Adrenal gland (tissue), 12 donors: ENCODE data around the gene SLC4A3. TPM values are rescaled to one million over a fixed set of nuclear protein-coding genes. Genes with fewer than 3 reads are reported as not detected.
"Not testable (repeated sequence)": the region's sequence is repeated elsewhere in the genome, so short reads cannot be mapped to it uniquely, and the experiment has no call there.

ENCODE experiments used
- DNase-seq, 7 donors: peaks; one replicate each; pipeline ENCODE4 v3.0.0-alpha.2; 2019 to 2020
- H3K27ac ChIP-seq, 5 donors: fragments of 200-600 bp; sonication (generic) in 4 of 5; 1 replicate in 3 of 5; 2 replicates in 2 of 5; pipeline versions ENCODE4 v1.5.1 to v1.8.0; 2016 to 2020; ENCODE audit warnings: mild to moderate bottlenecking in 1 of 5
- H3K27me3 ChIP-seq: fragments of 200-600 bp; 2 replicates; pipeline ENCODE4 v1.8.0; 2021
- H3K36me3 ChIP-seq, 2 donors: fragments of 200-600 bp; replicated peaks in 1 of 2; 1 replicate in 1 of 2; 2 replicates in 1 of 2; pipeline versions ENCODE4 v1.5.1 to v1.8.0; 2018 to 2022
- H3K4me1 ChIP-seq, 2 donors: fragments of 200-600 bp; replicated peaks in 1 of 2; 1 replicate in 1 of 2; 2 replicates in 1 of 2; pipeline versions ENCODE4 v1.5.1 to v1.8.0; 2018 to 2021
- H3K4me3 ChIP-seq, 4 donors: fragments of 200-600 bp; sonication (generic) in 3 of 4; one replicate each; pipeline ENCODE4 v1.5.1; 2016 to 2018
- H3K9me3 ChIP-seq, 3 donors: fragments of 200-600 bp; sonication (generic) in 1 of 3; replicated peaks in 1 of 3; 1 replicate in 2 of 3; 2 replicates in 1 of 3; pipeline versions ENCODE4 v1.5.1 to v1.8.0; 2016 to 2021
- POLR2A ChIP-seq, 2 donors: fragments of 450-650 bp; IDR thresholded peaks; one replicate each; pipeline ENCODE4 v1.6.1; 2017; ENCODE audit warnings: antibody characterized with exemption in 2 of 2, mild to moderate bottlenecking in 2 of 2, moderate library complexity in 1 of 2
- WGBS, 4 donors: extraction: QIAGEN DNeasy Blood & Tissue Kit in 2 of 4; methylation state at CpG; one replicate each; pipeline versions ENCODE4 v1.1.5 to v1.1.7; 2013 to 2017; 5-methylcytosine and 5-hydroxymethylcytosine counted together
- intact Hi-C, 2 donors: fragments of 100-400 bp; cut with DNase I; formaldehyde crosslinking; loops; one replicate each; pipeline versions ENCODE4 v1.14.1 to v1.15.0; 2022 to 2023
- polyA plus RNA-seq, 3 donors: library from polyadenylated mRNA; stranded (reverse); fragments of 200-250 nt in 2 of 3; fragments of 350-450 nt in 1 of 3; fragmentation: Illumina TruSeq in 1 of 3; extraction: RNeasy Lipid Tissue Mini Kit (QIAGEN cat#74804) in 1 of 3; gene quantifications; one replicate each; pipeline ENCODE4 v1.2.3, GENCODE V29; 2013 to 2014
- total RNA-seq, 9 donors: library from RNA; depleted of rRNA in 4 of 9; stranded (reverse); fragments of >200 nt in 4 of 9; fragments of 120-200 nt in 1 of 9; fragmentation: NEBNext Ultra II Directional in 1 of 9; extraction: Animal tissue kit (Norgen Biotek cat#: 25700) in 1 of 9; gene quantifications; one replicate each; pipeline versions ENCODE4 v1.1.0 to v1.2.4, GENCODE V29; 2013 to 2023
- TF ChIP-seq, protein P1 (sequence below), 6 experiments: fragments of 450-650 bp in 4 of 6; fragments of 200-600 bp in 2 of 6; sonication (generic) in 1 of 6; IDR thresholded peaks; 1 replicate in 5 of 6; 2 replicates in 1 of 6; pipeline versions ENCODE4 v1.5.1 to v1.8.0; 2016 to 2021; ENCODE audit warnings: antibody characterized with exemption in 6 of 6, mild to moderate bottlenecking in 2 of 6, moderate library complexity in 1 of 6
- donor health status: healthy with polysubstance abuse.
- donor health status: Bipolar disorder and iron deficiency.
- donor health status: DM: yes; HTN: yes; CAD: no.
- donor health status: DM: no; HTN: no; CAD: no.
- donor health status: DM: no; HTN: no; CAD: no.
- donor health status: DM: yes; HTN: yes; CAD: no.

Gene SLC4A3
- total and polyA plus RNA-seq, 12 donors, result 3.9 to 40.5 (median 15.0) TPM

DNA sequence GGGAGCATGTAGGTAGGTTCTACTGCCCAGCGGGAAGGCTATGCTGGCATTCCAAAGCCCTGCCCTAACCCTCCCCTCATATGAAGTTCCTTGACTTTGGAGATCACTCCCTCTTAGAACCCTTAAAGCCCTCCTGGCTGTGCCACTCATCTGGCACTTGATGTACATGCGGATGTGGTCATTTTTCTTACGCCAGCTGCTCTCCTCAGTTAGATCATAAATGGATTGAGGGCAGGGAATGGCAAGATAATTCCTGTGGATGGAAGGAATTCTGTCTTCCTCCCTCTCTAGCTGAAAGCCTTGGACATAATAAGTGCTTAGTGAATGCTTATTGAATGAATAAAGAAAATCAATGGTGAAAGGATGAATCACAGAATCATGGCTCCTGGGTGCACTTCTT is 51.6 kb downstream of the SLC4A3 start:
- no peak overlapping the region for H3K27ac ChIP-seq

DNA sequence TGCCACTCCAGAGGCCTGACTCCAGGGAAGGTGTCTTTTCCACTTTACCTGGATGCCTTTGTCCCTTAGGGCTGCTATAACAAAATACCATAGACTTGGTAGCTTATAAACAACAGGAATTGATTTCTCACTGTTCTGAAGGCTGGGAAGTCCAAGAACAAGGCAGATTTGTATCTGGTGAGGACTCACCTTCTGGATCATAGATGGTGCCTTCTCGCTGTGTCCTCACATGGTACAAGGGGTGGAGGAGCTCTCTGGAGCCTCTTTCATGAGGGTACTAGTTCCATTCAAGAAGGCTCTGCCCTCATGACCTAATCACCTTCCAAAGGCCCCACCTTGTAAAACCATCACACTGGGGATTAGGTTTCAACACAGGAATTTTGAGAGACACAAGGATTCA is 52.1 kb downstream of the SLC4A3 start:
- Histone ChIP-seq H3K4me3 (no peak overlapping the region), H3K9me3 (no peaks in the 10 kb centered on the region), H3K27me3 (peaks cover 3% of the 10 kb centered on the region), H3K36me3 (no peaks in the 10 kb centered on the region), H3K27ac (no peak overlapping the region), H3K4me1 (no peaks in the 10 kb centered on the region)
- TF ChIP-seq, protein P1, sequence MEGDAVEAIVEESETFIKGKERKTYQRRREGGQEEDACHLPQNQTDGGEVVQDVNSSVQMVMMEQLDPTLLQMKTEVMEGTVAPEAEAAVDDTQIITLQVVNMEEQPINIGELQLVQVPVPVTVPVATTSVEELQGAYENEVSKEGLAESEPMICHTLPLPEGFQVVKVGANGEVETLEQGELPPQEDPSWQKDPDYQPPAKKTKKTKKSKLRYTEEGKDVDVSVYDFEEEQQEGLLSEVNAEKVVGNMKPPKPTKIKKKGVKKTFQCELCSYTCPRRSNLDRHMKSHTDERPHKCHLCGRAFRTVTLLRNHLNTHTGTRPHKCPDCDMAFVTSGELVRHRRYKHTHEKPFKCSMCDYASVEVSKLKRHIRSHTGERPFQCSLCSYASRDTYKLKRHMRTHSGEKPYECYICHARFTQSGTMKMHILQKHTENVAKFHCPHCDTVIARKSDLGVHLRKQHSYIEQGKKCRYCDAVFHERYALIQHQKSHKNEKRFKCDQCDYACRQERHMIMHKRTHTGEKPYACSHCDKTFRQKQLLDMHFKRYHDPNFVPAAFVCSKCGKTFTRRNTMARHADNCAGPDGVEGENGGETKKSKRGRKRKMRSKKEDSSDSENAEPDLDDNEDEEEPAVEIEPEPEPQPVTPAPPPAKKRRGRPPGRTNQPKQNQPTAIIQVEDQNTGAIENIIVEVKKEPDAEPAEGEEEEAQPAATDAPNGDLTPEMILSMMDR (IDR thresholded peaks at IDR 0.05), result no peak
- TF ChIP-seq POLR2A (IDR thresholded peaks at IDR 0.05), result no peak
- WGBS, 4 donors, result 92 to 100% (median 96%) methylated on average over 1 of the region's 1 CpG
- no peak for DNase-seq
- intact Hi-C loops, result no loop called here

More for the DNA sequence above, 51.6 kb downstream of the SLC4A3 start:
- Histone ChIP-seq H3K4me1 (no peaks in the 10 kb centered on the region), H3K36me3 (no peaks in the 10 kb centered on the region), H3K4me3 (no peak overlapping the region), H3K9me3 (no peaks in the 10 kb centered on the region), H3K27me3 (peaks cover 3% of the 10 kb centered on the region)
- TF ChIP-seq, protein P1 (IDR thresholded peaks at IDR 0.05), result no peak
- no peak for TF ChIP-seq POLR2A (IDR thresholded peaks at IDR 0.05)
- 65 to 98% (median 91%) methylated on average over 3 of the region's 3 CpGs for WGBS, 4 donors
- intact Hi-C loops, result no loop called here
- DNase-seq, result no peak

DNA sequence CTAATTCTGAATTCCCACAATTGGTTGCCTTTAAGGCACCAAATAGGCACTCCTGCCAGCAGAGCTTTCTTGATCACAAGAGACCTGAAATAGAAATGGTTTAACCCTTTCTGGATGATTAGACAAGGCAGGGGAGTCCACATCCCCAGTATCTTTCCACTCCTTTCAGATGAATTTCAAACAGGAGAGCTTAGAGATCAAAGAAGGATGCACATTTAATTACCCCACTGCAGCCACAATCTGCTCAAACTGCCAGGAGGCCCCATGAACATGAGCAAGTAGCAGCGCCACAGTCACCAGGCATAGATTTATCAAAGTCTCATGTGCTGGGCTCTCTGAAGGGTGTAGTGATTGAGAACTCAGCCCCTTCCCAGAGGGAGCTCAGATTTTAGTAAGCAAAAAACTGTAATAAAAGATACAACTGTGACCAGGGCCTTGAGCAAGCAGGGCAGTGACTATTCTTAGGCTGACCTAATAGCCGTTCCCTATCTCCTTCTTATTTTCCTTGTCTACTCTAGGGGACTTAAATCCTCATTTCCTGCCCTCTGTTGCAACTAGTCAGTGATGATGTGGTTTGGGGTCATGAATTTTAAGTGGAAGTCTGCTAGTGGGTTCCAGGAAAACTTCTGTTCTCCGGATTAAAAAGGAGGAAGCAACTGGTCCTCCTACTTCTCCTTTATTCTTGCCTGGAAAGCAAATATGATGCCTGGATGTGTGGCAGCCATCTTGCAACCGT is 53.7 kb downstream of the SLC4A3 start:
- H3K27me3 ChIP-seq, result peaks cover 3% of the 10 kb centered on the region
- no peaks in the 10 kb centered on the region for H3K9me3 ChIP-seq
- DNase-seq, result peak in 1 of 7 donors; percentile 33
- TF ChIP-seq, protein P1 (IDR thresholded peaks at IDR 0.05), result no peak
- H3K4me3 ChIP-seq, result no peak overlapping the region
- no peaks in the 10 kb centered on the region for H3K4me1 ChIP-seq
- peak overlapping the region in 2 of 5 donors; percentile 18 to 36 for H3K27ac ChIP-seq
- no peaks in the 10 kb centered on the region for H3K36me3 ChIP-seq
- intact Hi-C loops, result no loop called here
- 69 to 80% (median 71%) methylated on average over 4 of the region's 4 CpGs for WGBS, 4 donors

DNA sequence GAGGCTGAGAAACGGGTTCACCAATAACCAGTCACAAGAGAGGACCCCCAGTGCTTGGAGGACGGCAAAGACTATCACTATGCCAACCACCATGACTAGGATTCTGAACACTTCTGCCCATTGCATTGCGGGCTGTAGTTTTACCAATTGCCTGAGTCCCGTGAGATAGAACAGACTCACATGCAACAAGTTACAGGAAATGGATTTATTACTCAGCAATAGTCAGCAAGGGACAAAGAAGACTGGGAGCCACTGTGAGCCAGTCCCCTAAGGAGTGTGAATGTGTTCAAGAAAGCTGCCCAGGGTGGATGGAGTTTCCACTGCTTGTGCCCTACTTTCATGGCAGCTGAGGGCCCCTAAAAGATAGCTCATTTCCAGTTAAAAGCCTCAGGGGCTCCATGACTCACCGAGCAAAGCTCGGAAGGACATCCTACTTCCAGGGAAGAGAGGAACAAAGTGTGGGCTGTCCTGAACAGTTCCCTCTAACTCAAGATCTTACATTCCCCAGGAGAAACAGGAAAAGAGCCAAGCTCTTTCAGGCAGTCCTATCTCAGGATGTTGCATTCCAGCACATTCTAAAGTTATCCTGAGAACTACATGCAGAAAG is 54.4 kb downstream of the SLC4A3 start:
- Histone ChIP-seq H3K4me1 (no peaks in the 10 kb centered on the region), H3K4me3 (no peak overlapping the region), H3K27me3 (peaks cover 3% of the 10 kb centered on the region), H3K9me3 (no peaks in the 10 kb centered on the region), H3K27ac (peak overlapping the region in 1 of 5 donors; percentile 36), H3K36me3 (no peaks in the 10 kb centered on the region)
- WGBS, 4 donors, result 65 to 72% (median 69%) methylated on average over 6 of the region's 6 CpGs
- no peak for TF ChIP-seq POLR2A (IDR thresholded peaks at IDR 0.05)
- TF ChIP-seq, protein P1 (IDR thresholded peaks at IDR 0.05), result no peak
- peak in 1 of 7 donors; percentile 10 for DNase-seq
- intact Hi-C loops, result no loop called here

DNA sequence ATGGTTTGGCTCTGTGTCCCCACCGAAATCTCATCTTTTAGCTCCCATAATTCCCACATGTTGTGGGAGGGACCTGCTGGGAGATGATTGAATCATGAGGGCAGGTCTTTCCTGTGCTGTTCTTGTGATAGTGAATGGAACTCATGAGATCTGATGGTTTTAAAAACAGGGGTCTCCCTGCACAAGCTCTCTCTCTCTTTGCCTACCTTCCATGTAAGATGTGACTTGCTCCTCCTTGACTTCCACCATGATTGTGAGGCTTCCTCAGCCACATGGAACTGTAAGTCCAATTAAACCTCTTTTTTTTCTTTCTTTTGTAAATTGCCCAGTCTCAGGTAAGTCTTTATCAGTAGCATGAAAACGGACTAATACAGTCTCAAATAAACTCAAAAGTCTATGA is 56.0 kb downstream of the SLC4A3 start:
- 63 to 75% (median 73%) methylated on average over 2 of the region's 2 CpGs for WGBS, 4 donors

More for the DNA sequence above, 56.0 kb downstream of the SLC4A3 start:
- DNase-seq, H3K4me3 ChIP-seq, H3K36me3 ChIP-seq, H3K9me3 ChIP-seq, H3K27ac ChIP-seq, intact Hi-C loops, H3K4me1 ChIP-seq, H3K27me3 ChIP-seq: not testable (repeated sequence)
